GM12873 (cell line): Measurements from ENCODE around the gene F2R.

ENCODE experiments used
- CTCF ChIP-seq: IDR thresholded peaks from 2 replicates; pipeline ENCODE4 v1.5.1; 2012; ENCODE audit warnings: low read depth, mild to moderate bottlenecking, moderate library complexity, low read length, control low read depth; ENCODE audit not compliant: insufficient read depth; ENCODE audit errors: missing control alignments

Gene F2R

GRCh38 chr5:76710991-76711390 is 4.9 kb upstream of the F2R start:
- no peak for TF ChIP-seq CTCF

- no peak for TF ChIP-seq CTCF
These were observed 1.0 kb upstream of the F2R start for GRCh38 chr5:76714751-76715485.

GRCh38 chr5:76715486-76715735 is 515 bp upstream of the F2R start:
- no peak for TF ChIP-seq CTCF

- TF ChIP-seq CTCF = no peak
These were observed 681 bp downstream of the F2R start for GRCh38 chr5:76716456-76717157.

- no peak for TF ChIP-seq CTCF
These were observed 1.5 kb downstream of the F2R start for GRCh38 chr5:76717222-76718083.

GRCh38 chr5:76718381-76718832 is 2.5 kb downstream of the F2R start:
- TF ChIP-seq CTCF = no peak

GRCh38 chr5:76718880-76719279 is 3.0 kb downstream of the F2R start:
- TF ChIP-seq CTCF = no peak
